T-helper 22 cell (primary cell): ENCODE data around the gene HAPSTR1.
"Not testable (repeated sequence)": the region's sequence is repeated elsewhere in the genome, so short reads cannot be mapped to it uniquely, and the experiment has no call there.

Experiments
- DNase-seq: peaks from one replicate; pipeline ENCODE4 v3.0.0-alpha.2; 2020; ENCODE audit warnings: low read depth

The HAPSTR1 gene

DNA sequence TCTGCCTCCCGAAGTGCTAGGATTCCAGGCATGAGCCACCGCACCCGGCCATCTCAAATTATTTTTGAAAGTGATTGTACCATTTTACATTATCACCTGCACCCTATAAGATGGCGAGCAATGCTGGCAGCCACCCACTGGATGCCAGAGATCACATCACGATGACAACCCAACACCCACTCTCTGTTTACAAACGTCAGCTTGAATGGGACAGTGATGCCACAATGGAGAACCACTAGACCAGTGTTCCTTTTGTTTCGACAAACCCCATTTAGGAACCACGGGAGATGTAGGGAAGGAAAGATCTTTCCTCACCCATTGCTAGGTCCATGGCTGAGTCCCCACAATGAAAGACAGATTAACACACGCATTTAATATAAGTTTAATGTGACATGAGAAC lies 20.1 kb upstream of the HAPSTR1 start:
- DNase-seq, result no peak

DNA sequence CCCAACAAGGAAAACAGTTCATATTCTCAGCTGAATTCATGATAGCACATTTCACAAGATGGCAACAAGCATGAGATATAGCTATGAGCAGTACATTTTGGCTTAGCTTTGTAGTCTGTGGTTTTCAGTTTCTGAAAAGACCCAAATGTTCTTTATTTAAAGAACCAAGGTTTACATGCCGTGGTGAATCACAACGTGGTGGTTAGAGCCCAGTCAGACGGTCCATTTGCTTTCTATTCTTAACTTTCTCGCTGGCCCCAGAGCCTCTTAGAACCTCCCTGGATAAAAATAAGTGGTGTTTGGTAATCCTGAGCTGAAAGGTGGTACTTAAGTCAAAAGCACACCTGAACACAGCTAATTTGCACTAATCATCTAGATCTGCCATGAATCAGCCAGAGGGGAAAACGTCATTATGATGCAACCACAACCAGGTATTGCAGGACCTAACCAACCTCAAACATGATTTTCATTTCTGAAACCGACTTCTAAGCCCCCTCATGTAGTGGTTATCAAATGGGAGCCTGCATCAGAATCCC lies 18.6 kb upstream of the HAPSTR1 start:
- DNase-seq, result no peak

DNA sequence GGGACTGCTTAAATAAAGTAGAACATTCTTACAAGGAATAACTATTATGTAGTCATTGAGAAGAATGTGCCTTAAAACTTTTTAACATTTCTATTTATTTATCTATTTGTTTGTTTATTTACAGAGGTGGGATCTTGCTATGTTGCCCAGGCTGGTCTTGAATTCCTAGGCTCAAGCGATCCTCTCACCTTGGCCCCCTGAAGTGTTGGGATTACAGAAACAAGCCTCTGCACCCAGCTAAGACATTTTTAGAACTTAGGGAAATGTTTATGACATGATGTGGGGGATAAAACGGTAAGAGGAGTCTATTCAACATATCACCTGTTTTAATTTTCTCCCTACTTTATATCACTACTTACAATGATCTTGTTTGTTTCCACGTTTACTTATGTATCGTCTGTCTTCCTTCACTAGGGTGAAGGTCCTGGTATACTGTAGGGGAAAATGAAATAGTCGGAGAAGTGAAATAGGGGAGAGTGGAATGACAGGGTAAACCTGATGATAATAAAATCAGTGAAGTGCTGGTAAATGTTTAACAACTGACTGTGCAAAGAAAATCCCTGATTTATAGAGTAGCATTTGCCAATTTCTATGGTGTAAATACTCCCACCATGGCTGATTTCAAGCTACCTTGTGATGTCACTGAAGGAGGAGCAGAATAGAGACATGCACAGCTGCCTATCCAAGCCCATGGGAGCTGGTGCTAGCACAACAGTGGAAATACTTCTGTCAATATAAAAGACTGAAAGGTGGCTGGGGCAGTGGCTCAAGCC lies 16.0 kb upstream of the HAPSTR1 start:
- DNase-seq, result no peak

DNA sequence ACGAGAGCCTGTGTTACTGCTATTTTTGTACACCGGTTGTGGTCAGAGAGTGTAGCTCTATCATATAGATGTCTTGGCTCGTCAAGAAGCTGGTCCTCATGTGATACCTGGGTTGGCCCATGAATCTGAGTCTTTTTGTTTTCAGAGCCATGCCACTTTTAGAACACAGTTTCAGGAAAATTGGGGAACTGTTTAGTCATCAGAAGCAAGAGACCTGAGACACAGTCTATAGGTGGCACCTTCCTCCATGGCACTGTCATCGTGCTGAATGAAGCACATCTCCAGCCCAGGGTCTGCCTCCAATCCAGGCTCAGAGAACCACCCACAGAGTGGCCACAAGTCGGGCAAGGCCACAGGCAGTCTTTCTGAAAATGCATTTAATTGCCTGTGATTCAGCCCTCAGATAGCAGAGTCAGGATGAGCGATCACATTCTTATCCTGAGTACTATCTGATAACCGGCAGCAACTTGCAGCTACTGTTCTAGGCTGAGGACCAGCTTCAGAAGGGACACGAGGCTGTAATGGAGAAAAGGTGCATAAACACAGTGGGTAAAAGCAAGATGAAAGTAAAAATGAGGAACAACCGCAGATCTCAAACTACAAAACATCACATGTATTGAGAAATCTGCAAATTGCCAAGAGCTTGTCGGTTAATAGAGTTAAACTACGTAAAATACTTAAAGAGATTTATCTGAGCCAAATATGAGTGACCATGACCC lies 14.2 kb upstream of the HAPSTR1 start:
- DNase-seq, result no peak

DNA sequence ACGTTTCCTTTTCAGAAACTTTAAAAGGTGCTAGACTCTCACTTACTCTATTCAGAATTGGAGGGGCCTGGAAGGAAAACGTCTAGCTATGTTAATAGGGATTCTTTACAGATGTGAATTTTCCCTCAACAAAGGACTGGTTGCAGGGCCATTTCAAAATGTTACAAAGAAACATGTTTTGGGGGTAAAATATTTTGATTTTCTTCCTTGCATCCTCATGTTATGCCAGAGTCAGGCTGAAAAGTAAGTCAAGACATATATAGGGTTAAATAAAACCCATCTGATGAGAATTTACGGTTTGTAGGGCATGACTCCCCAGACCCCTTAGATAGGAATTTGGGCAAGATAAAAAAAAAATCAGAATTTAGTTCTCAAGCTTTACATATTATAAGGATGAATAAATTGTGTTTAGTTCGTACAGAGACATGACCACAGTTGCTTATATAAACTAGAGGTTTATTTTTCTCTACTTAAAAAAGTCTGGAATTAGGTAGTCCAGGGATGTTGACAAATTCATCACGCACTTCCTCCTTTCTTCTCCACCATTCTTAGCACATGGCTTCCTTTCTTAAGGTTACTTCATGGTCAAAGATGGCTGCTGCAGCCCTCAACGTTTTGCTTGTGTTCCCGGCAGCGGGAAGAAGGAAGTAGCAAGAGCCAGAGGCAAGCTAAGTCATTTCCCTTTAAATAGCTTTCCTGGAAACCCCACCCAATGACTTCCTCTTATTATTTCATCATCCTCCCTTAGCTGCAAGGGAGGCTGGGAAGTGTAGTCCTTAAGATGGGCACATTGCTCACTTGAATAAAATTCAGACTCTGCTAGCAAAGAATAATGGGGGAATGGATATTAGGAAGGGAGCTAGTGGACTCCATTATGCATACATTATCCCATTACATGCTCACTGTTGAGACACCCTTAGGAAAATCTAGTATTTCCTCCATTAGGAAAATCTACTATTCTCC lies 12.7 kb upstream of the HAPSTR1 start:
- not testable (repeated sequence) for DNase-seq

DNA sequence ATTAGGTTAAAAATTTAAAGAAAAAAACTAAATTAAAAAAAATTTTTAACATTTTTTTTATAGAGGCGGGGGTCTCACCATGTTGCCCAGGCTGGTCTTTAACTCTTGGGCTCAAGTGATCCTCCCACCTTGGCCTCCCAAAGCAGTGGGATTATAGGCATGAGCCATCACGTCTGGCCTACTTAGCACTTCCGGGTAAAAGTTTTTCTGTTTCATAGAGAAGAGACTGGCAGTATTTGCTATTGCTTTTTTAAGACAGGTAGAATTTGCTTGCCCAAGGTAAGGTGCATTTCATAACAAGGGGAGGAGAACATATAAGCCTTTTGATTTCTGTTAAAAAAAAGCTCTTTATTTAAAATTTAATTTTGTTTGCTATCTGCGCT lies 12.0 kb upstream of the HAPSTR1 start:
- DNase-seq, result no peak

DNA sequence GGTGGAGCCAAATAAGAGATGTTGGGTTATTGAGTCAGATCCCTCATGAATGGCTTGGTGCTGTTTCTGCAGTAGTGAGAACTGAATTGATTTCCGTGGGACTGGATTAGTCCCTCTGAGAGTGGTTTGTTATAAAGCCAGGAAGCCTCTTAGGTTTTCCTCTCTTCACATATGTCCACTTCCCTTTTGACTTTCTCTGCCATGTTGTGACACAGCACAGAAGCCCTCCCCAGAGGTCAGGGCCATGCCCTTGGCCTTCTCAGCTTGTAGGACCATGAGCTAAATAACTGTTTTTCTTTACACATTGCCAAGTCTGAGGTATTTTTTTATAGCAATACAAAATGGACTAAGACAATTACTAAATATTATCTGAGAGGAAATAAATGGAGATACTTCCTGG lies 10.3 kb upstream of the HAPSTR1 start:
- DNase-seq, result no peak

DNA sequence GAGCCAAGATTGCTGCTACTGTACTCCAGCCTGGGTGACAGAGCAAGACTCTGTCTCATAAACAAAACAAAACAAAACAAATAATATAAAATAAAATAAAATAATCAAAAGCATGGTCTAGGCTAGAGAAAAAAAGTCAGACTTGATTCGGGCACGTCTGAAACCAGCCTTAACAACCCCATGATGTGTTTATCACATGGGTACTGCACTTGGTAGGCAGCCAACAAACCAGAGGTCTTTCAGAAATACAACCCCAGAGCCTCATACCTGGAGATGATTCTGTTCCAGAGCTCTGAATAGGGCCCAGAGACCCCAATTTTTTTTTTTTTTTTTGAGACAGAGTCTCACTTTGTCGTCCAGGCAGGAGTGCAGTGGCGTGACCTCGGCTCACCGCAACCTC lies 9.6 kb upstream of the HAPSTR1 start:
- DNase-seq, result no peak

DNA sequence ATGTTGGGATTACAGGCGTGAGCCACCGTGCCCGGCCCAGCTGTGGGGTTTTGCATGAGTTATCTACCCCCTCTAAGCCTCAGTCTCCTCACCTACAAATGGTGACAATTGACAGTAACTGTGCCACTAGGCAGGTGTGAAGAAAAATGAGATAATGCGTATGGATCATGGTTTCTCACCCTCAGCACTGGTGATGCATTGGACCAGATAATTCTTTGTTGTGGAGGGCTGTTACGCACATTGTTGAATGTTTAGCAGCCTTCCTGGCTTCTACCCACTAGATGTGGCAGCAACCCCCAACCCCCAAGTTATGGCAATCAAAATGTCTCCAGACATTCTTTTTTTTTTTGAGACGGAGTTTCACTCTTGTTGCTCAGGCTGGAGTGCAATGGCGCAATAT lies 9.0 kb upstream of the HAPSTR1 start:
- no peak for DNase-seq

DNA sequence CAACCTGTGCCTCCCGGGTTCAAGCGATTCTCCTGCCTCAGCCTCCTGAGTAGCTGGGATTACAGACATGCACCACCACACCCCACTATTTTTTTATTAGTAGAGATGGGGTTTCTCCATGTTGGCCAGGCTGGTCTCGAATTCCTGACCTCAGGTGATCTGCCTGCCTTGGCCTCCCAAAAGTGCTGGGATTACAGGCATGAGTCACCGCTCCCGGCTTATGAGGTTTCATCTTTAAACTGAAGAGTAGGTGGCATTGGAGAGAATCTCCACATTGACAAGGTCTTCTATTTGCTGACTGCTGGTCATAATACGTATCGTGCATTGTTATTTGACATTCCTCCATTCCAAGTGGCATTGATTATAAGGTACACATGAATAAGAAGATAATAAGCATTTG lies 3.7 kb upstream of the HAPSTR1 start:
- not testable (repeated sequence) for DNase-seq

DNA sequence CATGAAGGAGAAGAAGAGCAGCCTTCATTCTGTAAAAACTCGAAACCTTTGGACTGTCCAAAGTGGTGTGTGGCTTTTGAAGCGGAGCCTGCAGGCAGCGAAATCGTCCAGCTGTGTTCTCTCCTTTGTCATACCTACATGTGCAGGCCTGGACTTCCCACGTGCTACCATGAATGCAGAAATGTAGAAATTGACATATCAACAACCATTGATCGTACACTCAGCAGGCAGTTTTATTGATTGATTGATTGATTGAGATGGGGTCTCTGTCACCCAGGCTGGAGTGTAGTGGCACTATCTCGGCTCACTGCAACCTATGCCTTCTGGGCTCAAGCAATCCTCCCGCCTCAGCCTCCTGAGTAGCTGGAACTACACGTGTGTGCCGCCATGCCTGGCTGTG lies 2.6 kb upstream of the HAPSTR1 start:
- DNase-seq, result no peak

DNA sequence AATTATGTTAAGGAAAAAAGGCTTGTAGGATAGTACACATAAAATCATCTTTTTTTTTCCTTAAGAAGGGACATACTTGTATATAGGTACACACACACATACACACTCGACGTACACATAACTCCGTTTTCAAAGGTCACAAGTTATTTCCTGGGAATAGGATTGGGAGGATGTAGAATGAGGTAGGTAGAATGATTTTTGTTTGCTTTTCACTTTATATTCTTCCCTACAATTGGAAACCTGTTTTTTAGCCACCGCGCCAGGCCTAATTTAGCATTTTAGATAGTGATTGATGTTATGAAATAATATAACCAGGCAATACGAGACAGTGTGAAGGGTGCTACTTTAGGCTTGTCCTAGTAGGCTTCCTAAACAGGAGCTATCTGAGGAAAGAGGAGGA lies 1.8 kb upstream of the HAPSTR1 start:
- no peak for DNase-seq

DNA sequence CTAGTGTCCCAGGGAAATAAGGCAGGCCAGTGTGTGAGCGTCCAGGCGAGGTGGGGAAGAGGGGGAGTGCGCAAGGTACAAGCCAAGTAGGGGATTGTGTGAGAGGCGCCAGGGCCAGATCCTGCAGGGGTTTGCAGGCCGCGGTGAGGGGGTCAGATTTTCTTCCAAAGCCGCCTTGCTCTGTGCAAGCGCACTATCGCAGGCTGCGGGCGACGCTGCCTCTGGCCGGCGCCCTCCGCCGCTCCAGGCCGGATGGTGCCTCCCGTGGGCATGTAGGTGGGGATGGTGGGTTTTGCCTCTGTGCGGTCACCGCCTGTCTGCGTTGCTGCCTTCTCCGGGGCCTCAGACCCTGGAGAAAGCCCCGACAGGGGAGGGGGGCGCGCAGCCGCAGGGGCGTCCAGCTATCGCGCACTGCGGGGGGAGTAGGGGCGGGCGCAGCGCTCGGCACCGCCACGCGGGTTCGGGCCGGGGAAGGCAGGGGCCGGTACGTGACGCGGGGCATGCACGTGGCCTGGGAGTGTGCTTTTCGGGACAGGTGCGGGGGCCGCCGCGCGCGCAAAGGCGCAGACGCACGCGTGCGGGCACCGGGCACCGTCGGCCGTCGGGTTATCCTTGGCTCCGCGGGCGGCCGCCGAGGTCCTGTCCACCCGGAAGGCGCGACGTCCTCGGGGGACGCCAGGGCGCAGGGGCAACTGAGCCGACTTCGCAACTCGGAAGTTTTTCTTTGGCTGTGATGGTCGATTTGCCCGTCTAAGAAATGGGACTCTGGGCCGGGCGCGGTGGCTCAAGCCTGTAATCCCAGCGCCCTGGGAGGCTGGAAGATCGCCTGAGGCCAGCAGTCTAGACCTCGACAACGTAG lies 1.1 kb upstream of the HAPSTR1 start:
- DNase-seq, result peak; percentile 18

DNA sequence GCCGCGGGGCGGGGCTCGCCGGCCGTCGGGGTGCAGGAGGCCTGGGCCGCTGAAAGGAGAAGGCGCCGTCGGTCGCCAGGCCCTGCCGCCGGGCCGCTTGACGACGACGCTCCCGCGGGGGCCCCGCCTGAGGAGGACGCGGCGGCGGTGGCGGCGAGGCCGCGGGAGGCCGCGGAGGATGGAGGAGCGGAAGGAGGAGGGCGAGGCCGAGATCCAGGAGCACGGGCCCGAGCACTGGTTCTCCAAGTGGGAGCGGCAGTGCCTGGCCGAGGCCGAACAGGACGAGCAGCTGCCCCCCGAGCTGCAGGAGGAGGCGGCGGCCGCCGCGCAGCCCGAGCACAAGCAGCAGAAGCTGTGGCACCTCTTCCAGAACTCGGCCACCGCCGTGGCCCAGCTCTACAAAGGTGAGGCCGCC lies 430 bp downstream of the HAPSTR1 start:
- peak; percentile 9 for DNase-seq

DNA sequence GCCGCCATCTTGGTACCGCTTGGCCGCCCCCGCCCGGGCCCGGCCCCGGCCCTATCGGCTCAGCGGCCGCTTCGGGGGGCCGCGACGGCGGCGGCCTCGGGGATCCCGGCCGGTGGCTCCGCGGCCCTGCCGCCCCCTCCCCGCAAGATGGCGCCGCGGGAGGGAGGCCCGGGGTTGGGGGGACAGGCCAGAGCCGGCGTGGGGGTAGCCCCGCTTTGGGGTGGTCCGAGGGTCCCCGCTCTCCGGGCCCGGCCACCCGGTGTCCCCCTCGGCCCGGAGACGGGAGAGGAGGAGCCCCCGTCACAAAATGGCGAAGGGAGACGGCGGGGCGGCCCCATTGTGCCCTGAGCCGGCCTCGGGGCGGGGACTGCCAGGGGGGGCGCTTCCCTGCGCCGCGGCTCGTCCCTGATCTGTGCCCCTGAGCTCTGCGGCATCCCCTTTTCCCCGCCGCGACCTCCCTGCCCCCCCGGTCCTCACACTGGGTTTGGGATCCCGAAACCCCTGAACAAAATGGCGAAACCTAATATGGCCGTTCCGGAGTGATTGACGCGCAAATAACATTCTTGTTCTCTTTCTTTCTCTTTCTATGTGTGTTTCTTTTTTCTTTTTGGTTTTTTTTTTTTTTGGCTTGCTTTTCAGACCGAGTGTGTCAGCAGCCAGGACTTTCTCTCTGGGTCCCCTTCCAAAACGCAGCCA lies 986 bp downstream of the HAPSTR1 start:
- DNase-seq, result peak; percentile 53

DNA sequence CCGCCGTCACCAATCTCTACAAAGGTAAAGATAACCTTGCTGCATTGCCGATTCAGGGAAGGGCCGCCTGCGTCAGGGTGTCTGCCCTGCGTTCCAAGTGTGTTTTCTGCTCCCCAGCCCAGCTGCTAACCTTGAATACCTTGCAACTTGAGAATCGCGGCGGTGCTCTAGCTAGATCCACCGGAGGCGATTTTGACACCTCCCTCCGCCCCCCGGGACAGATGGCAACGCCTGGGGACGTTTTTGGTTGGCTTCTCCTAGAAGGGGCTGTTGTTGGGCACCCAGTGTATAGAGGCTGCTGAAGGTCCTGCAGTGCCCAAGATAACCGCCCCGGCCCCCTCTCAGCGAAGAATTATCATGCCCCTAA lies 1.5 kb downstream of the HAPSTR1 start:
- DNase-seq, result no peak

DNA sequence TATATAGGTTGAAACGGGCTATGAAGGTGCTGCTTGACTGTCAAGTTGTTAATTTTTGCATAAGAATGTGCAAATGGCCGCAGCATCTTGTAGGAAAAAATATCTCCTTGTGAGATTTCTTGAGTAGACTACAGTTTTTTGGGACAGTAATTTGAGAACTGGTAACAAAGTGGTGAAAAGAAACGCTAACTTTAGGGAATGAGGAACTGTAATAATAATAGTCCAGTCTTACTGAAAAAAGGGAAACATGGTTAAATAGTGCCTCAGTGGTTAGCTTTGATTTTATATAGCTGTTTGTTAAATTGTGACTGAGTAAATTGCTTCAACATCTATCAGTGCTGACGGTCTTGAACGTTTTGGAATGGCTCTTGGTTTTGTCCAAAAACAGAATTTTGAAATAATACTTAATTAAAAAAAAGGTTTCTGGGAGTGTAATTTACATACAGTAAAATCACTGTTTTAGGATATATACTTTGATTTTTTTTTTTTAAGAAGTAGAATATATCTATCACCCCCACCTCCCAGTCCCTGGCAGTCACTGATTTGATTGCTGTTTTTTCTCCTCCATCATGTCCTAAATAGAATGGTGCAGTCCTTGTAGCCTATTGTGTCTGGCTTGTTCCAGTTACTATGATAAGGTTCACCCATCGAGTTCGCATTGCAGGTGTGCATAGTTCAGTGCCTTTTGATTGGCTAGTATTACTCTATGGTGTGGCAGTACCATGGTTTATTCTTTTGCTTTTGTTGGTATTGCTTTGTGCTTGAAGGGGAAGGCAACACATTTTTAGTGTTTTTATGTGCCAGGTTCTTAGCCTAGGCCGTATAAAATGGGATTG lies 2.8 kb downstream of the HAPSTR1 start:
- no peak for DNase-seq

DNA sequence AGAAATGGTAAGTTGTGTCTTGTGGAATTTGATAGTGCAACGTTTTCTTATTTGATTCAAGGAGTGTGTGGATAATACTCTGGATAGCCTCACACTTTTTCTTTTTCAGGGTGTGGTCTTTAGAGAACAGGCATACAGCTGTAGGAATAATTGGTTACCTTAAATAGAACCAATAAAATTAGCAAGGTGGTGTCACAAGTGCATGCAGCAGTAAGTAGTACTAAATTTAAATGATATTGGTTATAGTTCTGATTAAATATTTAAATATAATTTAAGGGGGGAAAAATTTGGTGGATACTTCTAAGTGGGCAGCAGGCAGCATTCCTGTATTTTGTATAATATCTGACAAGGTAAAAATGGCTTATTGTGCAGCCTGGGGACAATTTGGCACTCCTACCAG lies 3.7 kb downstream of the HAPSTR1 start:
- DNase-seq, result no peak

DNA sequence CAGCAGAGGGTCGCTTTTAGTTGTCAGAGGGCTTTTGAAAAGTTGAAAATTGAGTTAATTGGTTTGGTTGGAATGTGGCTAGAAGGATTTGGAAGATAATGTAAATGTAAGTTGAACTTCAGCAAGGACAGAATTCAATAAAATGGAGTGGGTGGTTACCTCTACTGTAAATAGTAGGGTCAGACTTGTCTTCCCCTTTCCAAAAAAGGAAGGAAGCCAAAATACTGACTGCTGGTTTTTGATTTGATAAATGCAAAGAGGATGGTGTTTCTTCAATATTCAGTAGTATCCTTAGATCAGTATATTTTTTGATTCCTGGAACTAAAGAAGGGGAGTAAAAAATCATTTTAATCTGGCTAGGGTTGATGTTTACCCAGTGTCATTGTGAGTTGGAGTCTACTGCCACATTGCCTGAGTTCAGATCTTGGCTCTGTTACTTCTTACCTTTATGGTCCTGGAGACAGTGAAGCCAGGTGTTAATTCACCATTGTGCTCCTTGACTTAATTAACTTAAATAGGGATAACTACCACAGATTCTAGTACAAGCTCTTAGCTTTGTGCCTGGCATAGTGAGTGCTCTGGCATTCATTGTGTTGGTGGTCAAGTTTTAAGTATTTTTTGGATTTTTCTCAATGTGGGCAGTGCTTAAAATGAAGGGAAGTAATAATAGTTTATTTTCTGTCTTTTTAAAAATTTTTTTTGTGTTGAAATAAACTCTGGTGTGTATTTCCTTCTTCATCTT lies 4.4 kb downstream of the HAPSTR1 start:
- no peak for DNase-seq
